DMS114 treated with DMSO at 0.1 percent for 48 hours (cell line): ENCODE results near the gene RUNX2.

Source experiments
- DNase-seq: peaks from one replicate; lab custom pipeline; 2025; ENCODE audit not compliant: unreplicated experiment; lab: John Stamatoyannopoulos, UW

RUNX2 gene

GRCh38 chr6:45400021-45400420 is 71.9 kb downstream of the RUNX2 start:
- DNase-seq = no peak

GRCh38 chr6:45411959-45412358 is 83.8 kb downstream of the RUNX2 start:
- no peak for DNase-seq

GRCh38 chr6:45415315-45415714 is 87.2 kb downstream of the RUNX2 start:
- no peak for DNase-seq

DNA sequence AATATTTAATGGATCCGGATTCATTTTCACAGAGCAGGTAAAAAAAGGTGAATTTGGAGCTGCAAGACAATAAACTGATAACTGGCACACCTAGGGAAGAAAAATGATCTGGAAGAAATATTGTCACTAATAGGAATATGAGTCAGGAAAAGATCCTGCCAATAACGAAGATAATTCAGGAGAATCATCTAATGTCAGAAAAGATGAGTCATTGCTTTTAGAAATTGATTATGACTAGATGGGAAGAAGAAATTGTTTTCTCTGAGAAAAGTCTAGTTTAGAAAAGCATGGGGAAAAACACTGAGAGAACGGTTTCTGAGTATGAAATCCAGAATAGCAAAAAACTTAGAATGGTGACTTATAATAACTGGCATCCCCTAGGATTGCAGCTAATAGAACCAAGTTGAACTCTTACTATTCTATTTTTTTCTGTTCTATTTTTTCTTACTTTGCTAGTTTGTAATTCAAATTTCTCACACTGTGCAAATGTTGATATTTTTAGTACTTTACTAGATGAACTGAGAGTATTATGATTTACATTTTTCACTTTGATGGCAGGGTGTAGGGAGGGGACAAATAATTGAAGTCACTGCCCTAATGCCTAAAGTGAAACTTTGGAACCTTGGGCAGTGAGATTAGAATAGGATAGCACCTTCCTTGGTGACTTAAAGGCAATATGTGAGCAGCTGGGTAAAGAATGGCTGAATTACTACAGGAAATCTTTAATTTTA is 87.8 kb downstream of the RUNX2 start:
- no peak for DNase-seq

DNA sequence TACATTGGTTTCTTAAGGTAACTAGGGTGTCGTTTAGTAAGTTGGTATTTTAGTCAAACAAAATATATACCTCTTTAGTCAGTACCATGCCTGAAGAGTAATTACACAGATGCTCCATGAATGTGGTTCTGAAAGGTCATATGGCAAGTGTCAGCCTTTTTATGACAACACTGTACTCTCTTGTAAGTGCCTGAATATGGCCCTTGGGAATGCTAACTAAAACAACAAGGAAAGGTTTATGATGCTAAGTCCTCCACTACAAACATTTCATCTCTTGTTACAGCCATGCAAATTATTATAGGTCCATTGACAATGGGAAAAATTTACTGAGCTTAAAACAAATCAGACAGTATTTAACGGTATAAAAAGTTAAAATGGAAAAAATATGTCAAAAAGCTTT is 88.6 kb downstream of the RUNX2 start:
- no peak for DNase-seq

GRCh38 chr6:45417436-45417835 is 89.3 kb downstream of the RUNX2 start:
- DNase-seq = no peak

DNA sequence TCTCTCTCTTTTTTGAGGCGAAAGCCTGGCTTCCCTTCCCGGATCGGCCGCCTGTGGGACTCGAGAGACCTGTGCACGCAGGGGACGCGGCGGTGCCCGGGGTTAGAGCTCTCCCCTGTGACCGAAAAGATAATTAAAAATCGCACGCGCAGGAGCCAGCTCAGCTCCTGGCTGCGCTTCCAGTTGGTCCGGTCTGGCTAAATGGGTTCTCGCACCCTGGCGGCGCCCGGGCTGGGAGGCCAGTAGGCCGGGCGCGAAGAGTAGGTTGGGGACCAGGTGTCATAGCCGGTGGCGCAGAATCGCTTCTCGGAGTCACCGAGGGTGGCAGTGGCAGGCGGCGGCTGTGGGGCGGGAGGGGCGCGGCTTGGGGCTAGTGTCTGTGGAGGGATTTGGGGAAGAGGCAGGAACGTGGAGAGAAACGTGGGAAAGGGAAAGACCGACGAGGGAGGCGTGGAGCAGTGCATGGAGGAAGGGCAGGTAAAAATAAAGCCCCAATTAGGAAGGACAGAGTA is 91.5 kb downstream of the RUNX2 start:
- DNase-seq = peak; percentile 35

- DNase-seq = no peak
Observed at GRCh38 chr6:45420083-45420908, 92.2 kb downstream of the RUNX2 start.

DNA sequence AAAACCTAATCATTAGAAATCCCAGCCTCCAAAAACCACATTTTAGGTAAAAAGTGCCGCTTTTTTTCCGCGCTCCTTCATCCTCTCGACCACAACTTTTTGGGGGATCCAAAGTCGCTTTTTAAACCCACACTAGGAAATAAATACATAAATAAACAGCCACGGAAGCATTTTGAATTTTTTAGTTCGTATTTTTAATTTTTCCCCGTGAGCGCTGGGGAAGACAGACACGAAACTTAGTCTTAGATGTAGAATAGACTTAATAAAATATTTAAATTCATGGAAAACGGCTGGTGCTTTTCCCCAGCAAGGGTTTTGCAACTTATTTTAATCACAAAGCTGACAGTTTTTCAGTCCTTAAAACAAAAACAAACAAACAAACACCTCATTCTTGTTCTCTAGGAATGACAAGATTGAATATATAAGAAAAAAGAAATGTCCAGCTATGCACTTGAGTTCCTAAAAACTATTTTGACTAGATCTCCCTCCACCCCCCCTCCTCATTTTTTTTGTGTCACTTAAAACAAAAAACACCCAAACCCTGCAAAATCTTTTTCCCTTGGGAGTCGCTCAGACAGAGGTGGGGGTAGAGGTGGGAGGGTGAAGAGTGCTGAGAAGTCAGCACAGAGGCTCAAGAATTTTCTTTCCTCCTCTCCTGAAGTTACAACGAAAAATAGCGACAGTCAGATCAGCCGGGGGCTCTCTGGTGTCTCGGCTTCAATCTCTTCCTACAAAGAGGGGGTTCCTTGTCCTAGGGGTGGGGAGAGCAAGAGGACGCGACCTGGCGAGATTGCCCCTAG is 93.0 kb downstream of the RUNX2 start:
- DNase-seq = peak; percentile 41

GRCh38 chr6:45421709-45422502 is 93.8 kb downstream of the RUNX2 start:
- DNase-seq = no peak

GRCh38 chr6:45422503-45423110 is 94.5 kb downstream of the RUNX2 start:
- DNase-seq = no peak

- DNase-seq = no peak
Observed at GRCh38 chr6:45423111-45423823, 95.1 kb downstream of the RUNX2 start.

GRCh38 chr6:45423824-45424450 is 95.8 kb downstream of the RUNX2 start:
- DNase-seq = no peak

DNA sequence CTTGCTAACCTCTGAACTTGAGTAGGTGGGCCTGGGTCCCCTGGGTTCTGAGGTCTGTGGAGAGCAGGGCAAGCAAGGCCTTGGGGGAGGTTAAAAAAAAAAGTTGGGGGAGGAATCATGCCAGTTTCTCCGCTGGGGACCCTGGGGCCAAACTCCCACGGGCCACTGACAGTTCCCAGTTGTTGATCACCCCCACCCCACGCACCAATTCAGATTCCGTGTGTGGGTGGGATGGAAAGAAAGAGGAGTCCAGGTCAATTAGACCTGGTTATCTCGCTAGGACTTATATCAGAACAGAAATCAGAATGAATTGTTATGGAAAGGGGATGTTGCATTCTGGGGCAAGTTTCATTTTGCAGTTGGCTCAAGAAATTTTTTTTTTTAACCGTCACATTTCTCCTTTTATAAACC is 96.3 kb downstream of the RUNX2 start:
- no peak for DNase-seq

- no peak for DNase-seq
Observed at GRCh38 chr6:45426251-45426650, 98.1 kb downstream of the RUNX2 start.

DNA sequence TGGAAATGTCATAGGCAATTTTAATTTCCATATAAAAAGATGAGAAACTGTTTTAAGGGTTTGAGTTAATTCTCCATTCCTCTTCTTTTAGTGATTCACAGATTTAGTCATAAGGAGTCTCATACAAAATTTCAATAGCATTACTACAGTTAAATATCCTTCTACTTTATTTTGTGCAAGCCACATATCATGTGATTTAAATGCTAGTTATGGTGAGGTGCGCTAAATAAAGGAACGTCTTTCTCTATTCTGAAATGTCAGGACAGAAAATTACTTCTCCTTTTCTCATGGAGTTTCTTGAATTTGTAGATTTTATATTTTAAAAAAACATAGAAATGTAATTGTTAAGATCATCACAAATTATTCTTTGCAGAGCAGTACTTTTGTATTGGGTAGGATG is 99.6 kb downstream of the RUNX2 start:
- DNase-seq = no peak

GRCh38 chr6:45428727-45429126 is 100.6 kb downstream of the RUNX2 start:
- DNase-seq = no peak

DNA sequence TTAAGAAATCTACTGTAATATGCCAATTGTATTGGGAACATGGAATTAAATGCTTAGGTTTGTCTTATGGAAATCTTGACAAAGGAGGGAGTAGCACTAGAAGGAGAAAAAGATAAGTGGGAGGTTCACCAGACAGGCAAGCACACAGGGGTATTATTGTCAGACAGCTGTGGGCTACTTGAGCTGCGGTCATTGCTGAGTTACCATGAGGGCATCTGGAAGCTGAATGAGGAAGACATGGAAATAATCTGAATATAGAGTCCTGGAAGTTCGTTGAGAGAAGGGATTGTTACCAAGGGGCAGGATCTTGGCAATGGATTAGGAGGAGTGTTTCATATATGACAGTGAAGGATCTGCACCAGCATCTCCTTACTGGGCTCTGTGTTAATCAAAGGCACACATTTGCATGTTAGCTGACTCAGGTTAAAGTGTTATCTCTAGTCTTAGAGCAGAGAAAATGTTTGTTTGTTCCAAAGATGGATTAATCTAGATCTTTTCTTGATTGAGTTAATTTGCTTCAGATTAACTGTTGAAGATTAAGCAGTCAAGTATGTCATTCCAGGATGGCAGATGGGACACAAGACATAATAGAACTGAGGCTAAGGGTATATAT is 102.6 kb downstream of the RUNX2 start:
- no peak for DNase-seq
